Mammary epithelial cell (primary cell): ENCODE results near the gene ARHGAP20.

Experiments used
- EZH2 ChIP-seq: IDR thresholded peaks from 2 replicates; pipeline ENCODE4 v1.6.1; 2012; ENCODE audit warnings: low read length, inconsistent platforms, borderline replicate concordance
- TF ChIP-seq, protein P1 (sequence below), 2 donors: IDR thresholded peaks in 1 of 2; conservative IDR thresholded peaks in 1 of 2; 2 replicates each; pipeline ENCODE4 v1.5.1; 2011 to 2012; ENCODE audit warnings: inconsistent platforms in 2 of 2, low read length in 2 of 2, mild to moderate bottlenecking in 2 of 2, control low read depth in 1 of 2, low read depth in 1 of 2; ENCODE audit not compliant: insufficient read depth in 1 of 2; ENCODE audit errors: extremely low read depth in 1 of 2

- TF ChIP-seq, protein P1, sequence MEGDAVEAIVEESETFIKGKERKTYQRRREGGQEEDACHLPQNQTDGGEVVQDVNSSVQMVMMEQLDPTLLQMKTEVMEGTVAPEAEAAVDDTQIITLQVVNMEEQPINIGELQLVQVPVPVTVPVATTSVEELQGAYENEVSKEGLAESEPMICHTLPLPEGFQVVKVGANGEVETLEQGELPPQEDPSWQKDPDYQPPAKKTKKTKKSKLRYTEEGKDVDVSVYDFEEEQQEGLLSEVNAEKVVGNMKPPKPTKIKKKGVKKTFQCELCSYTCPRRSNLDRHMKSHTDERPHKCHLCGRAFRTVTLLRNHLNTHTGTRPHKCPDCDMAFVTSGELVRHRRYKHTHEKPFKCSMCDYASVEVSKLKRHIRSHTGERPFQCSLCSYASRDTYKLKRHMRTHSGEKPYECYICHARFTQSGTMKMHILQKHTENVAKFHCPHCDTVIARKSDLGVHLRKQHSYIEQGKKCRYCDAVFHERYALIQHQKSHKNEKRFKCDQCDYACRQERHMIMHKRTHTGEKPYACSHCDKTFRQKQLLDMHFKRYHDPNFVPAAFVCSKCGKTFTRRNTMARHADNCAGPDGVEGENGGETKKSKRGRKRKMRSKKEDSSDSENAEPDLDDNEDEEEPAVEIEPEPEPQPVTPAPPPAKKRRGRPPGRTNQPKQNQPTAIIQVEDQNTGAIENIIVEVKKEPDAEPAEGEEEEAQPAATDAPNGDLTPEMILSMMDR (conservative IDR thresholded peaks at IDR 0.05 in 1 of 2, IDR thresholded peaks at IDR 0.05 in 1 of 2; ENCODE audit: extremely low read depth in 1 of 2, insufficient read depth in 1 of 2, low read depth in 1 of 2, low read length in 2 of 2): no peak
- no peak for TF ChIP-seq EZH2
These were observed 82.6 kb downstream of the ARHGAP20 start for GRCh38 chr11:110629594-110629993.
